Fibroblast of skin of scalp (primary cell): ENCODE measurements around the gene ROBO2.
"Not testable (repeated sequence)": the region's sequence is repeated elsewhere in the genome, so short reads cannot be mapped to it uniquely, and the experiment has no call there.

Source experiments
- DNase-seq: peaks from one replicate; pipeline ENCODE4 v3.0.0-alpha.2; 2013

ROBO2 gene

DNA sequence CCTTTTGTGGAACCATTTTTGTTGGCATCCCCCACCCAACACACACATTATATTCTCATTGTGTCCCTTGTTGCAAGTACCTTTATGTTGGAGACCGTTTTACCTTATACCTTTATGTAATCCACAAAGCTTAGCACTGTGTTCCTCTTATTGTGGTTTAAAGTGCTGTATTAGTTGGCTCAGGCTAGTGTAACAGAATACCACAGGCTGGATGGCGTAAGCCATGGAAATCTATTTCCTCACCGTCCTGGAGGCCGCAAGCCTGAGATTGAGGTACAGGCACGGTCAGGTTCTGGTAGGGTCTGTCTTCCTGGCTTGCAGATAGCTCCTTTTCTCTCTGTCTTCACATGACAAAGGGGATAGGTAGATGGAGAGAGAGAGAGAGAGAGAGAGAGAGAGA lies 302.8 kb downstream of the ROBO2 start:
- DNase-seq, result no peak

DNA sequence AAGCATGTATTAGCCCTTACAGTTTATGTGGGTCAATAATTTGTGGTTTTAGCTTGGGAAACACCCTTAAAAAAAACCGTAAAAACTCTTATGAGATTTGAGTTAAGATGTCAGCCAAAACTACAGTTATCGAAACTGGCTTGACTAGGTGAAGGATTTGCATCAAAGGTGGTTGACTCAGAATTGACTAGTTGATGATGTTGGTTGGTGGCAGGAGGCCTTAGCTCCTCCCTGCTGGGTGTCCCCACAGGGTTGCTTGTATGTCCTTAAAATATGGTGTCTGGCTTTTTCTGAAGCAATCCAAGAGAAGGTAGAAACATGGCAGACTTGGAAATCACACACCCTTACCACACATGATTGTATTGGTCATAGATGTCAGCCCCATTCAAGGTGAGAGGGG lies 305.1 kb downstream of the ROBO2 start:
- no peak for DNase-seq

DNA sequence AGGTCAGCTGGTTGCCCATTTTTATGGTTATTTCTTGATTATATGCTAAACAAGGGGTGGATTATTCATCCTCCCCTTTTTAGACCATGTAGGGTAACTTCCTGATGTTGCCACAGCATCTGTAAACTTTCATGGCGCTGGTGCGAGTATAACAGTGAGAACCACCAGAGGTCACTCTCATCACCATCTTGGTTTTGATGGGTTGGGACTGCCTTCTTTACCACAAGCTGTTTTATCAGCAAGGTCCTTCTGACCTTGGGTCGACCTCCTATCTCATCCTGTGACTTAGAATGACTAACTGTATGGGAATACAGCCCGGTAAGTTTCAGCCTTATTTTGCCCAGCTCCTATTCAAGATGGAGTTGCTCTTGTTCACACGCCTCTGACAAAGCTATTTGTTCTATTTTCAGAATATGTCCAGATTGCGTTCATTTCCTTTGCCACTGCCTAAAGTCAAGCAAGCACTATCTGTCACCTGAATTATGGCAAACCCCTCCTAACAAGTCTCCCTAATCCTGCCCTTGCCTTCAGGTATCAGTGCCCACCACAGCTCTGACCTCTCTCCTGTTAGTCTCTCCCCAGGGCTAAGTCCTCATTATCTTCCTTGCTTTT lies 308.5 kb downstream of the ROBO2 start:
- peak; percentile 39 for DNase-seq

DNA sequence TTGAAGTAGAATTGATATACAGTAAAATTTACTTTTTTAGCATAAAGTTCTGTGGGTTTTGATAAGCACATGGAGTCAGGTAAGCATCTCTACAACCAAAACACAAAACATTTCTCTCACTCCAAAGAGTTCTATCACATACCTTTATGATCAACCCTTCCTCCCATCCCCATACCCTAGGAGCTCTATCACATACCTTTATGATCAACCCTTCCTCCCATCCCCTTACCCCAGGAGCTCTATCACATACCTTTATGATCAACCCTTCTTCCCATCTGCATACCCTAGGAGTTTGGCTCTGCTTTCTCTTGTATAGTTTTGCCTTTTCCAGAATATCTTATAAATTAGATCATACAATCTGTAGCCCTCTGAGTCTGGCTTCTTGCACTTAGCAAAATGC lies 315.1 kb downstream of the ROBO2 start:
- no peak for DNase-seq

DNA sequence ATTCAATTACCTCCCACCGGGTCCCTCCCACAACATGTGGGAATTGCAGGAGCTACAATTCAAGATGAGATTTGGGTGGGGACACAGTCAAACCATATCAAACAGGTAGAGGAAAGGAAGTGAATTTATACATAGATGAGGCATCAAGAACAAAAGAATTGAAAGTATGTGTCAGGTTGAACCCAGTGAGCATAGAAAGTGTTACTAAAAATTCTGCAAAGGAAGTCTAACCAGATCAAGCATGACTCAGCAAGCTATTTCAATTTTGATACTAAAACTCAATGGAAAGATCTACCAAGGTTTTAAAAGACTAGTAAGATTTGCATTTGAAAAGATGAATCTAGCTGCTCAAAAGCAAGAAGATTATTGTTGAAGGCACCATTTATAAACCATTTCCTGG lies 323.0 kb downstream of the ROBO2 start:
- no peak for DNase-seq

DNA sequence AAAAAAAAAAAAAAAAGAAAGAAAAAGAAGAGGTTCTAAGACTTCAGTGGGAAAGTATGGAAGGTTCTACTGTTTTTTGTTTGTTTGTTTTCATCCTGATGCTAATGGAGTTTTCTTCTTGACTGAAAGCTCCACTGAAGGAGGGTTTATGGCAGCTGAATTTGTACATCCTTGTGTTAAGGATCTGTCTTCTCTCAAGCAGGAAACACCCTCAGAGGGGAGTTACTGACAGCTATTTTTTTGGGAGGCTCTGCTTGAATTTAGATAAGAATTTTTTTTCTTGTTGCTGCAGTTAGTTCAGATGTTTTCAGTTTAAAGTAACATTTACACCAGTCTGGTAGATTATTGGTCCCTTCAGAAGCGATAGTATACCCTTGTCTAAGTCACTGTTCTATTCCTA lies 325.3 kb downstream of the ROBO2 start:
- no peak for DNase-seq

DNA sequence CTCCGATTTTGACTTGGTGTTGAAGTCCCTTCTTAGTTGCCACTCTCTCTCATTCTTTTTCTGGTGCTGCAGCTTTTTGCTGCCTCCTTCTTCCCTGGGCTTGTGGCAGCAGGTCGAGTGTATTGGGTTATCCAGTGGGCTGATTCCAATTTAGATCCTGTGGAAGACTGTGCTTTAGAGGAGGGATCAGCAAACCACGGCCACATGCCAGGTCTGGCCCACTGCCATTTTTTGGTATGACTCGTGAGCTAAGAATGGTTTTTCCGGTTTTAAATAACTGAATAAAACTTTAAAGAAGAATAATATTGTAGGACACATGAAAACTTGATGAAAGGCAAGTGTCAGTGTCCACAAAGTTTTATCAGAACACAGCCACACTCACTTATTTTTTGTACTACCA lies 330.5 kb downstream of the ROBO2 start:
- DNase-seq, result peak; percentile 90

DNA sequence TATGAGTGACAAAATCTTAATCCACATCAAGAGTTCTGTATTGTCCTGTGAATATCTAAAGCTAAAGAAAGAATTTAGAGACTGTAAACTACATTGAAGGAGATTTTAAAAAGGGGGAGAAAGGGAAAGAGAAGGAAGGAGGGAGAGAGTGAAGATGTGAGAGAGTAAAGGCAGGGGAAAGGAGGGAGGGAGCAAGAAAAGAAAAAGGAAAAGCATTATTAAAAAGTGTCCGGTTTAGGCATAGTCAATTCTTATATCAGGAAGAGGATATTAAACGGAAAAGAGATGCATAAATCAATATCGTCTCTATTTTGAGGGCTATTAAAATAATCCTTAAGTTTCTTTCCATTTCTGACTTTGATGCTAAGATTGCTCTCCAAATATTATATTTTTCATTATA lies 332.1 kb downstream of the ROBO2 start:
- DNase-seq, result no peak

DNA sequence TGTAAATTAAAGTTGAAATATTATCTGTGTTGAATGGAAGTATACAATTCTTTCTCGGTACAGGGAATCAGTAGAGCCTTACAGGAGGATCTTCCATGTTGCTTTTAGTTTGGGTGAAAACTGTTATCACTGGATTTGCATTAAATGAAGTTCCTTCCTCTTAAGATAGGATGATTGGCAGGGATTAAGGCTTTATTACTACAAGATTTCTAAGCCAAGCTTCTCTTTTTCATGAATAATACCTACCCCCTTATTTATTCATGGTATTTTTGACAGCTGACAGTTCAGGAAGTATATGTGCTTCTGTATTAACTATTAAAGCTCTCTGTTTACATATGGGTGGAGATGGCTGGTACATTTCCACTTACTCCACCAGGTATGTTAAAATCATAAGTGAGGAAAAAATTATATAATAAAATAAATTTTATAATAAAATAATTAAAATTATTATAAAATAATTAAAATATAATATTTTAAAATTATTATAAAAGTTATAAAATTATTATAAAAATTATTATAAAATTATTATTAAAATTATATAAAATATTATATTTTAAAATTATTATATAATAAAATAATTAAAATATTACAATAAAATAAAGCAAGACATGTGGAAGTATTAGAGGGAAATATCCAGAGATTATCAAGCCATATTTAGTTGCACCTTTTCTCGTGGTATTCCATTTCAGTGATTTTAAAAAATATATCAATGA lies 332.9 kb downstream of the ROBO2 start:
- no peak for DNase-seq

DNA sequence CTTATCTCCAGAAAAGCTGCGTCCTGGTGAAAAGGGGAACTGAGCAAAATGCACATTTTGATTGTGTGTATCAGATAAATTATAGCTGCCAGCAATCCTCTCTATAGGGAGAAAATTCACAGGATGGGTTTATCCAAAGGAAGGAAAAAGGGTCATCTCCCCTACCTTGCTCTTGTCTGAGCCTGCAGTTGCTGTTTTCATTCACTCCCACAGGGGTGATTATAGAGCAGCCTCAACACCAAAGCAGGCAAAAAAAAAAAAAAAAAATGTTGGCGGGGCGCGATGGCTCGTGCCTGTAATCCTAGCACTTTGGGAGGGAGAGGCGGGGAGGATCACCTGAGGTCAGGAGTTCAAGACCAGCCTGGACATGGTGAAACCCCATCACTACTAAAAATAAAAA lies 333.7 kb downstream of the ROBO2 start:
- DNase-seq, result no peak

DNA sequence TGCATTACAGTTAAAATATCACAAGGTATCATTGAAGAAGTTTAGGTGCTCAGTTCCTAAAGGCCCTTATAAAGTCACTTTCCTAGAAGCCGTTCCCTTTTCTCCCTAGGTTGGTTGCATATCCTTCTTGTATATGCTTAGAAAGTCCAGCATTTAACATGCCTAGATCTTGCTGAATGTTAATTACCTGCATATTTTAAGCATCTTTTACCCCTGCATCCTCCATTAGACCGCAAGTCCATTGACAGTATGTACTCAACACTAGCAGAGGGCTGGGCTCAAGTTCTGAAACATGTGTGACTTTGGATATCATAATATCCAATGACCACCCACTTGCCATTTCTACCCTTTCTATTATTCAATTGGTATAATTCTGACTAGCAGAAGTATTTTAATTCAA lies 336.6 kb downstream of the ROBO2 start:
- no peak for DNase-seq

DNA sequence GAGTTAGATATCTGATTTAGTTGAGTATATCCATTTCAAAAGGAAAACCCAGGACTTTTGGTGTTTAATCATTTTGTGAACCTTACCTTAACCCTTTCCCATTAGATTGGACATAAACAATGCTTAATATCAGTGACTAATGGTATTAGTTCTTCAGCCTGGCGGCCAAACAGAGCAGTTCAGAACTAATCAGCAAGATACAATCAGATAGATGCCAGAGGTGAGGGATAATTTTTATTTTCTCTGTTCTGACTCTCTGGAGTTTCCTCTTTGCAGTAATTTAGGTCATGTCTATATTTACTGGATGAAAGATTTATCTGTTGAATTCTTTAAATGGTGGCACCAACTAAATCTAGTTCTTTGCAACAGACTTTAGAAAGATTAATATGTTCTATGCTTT lies 337.8 kb downstream of the ROBO2 start:
- DNase-seq, result no peak

DNA sequence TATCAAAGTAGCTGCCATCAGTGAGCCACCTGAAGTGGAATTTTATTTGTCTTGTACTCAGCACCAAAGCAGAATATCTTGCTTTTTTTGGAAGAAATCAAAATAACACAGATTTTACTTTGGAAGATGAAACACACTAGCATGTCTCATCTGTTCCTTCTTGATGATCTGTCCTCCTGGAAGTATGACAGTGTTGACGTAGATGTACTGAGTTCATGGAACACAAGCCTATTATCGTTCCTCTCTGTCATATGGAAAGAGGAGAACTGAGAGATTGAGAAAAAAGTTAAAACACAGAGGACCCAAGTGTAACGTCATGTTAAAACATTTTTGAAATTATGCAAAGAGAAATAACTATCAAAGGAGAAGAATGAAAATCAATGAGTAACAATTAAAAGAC lies 340.2 kb downstream of the ROBO2 start:
- DNase-seq, result no peak

DNA sequence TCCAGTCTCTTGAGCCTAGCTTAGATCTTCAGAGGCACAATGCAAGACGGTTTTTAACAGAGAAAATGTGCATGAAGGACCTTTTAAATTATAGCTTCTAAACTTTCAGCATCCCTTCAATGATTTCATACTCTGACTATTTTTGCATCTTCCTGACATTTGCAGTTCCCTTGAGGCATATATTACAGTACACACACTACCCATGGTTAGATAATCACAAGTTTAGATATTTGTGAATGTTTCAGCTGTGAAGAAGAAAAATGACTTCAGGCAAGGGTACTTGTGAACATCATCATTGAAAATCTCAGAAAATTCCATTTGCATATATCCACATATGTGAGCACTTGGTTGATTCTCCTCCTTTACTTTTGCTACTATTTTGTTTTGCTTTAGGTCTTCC lies 341.5 kb downstream of the ROBO2 start:
- no peak for DNase-seq

DNA sequence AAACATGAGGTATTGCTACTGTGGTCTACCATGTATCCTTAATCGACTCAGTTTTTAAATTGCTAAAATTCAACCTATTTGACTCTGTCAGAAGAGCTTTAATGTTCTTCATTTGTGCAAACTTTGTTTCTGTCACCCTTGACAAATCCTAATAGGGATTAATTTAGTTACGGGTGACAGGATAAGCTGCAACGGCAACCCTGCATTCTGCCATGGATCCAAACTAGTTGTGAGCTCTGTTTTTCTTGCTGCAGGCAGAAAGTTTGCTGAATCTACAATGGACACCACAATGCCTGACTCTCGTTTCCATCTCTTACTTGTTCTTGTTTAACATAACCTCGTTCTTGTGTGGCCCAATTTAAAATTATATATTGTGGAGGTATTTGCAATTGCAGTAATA lies 352.3 kb downstream of the ROBO2 start:
- DNase-seq, result no peak

DNA sequence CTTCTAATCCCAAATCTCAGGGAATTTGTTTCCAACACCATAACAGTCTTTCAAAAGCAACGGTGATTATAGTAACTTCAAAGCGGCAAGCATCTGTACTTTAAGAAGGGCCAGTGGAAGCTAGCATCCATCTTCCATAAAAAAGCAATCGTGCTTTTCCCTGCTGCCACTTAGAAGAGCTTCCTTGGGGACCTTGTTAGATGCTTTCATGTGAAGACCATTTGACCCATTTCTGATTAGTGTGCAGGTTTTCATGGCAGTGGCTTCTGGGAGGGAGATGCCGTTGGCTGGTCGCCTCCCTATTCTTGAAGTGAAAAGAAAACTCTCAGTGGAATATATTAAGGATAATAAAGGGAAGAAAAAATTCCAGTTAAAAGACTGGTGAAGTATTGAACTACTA lies 354.1 kb downstream of the ROBO2 start:
- no peak for DNase-seq

DNA sequence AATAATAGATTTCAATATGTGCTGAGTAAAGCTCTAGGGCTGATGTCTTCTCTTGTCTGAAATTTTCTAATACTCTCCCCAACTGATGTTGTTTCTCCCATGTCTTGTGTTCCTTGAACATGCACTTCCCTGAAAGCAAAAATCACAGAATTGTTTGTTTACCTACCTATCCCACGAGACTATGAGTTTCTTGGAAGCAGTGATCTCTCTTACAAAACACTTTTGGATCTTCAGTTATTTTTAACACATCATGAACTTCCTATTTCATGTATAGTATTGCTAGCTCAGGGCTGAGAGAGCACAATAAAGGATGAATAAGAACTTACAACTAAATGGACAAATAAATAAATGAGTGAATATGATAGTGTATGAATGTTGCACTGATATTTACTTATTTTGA lies 365.0 kb downstream of the ROBO2 start:
- no peak for DNase-seq

DNA sequence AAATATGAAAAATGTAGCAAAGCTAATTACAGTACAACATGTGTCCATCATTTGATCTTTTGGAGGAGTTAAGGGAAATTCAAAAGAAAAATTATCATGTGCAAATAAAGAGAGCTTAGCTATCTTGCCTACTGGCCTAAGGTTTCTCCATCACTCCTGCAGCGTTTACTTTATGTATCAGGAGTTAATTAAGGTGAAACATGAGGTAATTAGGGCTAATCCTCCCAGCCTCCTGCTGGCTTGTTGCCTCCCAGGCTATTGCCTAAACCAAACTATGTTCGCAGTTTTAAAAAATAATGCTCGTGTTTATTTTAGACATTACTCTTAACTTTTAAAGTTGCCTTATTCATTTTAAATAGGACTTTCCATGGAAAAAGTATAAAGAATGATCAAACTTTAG lies 367.5 kb downstream of the ROBO2 start:
- DNase-seq, result no peak

DNA sequence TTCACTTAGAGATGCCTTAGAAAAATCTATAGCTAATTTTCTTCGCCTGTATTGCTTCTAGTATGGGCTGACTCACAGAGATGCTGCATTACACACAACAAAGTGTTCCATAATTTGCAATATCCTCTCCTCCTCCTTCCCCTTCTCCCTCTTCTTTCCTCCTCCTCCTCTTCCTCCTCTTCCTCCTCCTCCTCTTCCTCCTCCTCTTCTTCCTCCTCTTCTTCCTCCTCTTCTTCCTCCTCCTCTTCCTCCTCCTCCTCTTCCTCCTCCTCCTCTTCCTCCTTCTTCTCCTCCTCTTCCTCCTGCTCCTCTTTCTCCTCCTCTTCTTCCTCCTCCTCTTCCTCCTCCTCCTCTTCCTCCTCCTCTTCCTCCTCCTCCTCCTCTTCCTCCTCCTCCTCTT lies 370.4 kb downstream of the ROBO2 start:
- not testable (repeated sequence) for DNase-seq

DNA sequence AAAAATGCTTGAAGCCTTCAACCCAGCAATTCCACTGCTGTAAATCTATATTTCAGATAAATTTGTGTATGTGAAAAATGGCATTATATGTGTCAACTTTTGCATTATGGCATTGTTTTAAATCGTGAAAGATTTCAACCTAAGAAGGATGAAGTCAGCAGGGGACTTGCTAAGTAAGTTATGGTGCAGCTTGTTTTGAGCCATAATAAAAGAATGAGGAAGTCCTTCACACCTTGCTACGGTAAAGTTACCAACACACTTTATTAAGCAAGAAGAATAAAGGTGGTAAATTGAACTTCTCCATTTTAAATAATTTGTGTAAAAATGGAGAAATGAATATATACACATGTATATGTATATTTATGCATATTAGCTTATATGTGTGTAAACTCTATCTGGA lies 371.4 kb downstream of the ROBO2 start:
- DNase-seq, result no peak

DNA sequence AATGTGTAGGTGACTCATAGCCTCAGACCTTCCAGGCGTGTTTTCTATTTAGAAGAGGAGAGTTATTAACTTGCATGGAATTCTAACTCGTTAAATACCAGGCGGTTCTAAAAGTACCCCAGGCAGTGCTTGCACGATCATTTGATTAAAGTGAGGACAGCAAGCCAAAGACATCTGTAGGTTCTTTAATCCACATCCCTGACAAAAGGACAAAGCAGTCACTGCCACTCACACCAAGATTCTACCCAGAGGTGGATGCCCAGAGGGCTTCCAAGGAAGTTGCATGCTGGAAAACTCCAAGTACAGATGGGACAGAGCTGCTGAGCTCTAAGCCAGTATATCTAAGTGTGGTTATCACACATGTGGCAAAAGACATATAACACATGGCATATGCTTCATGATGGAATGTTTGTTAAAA lies 372.1 kb downstream of the ROBO2 start:
- DNase-seq, result peak; percentile 90

DNA sequence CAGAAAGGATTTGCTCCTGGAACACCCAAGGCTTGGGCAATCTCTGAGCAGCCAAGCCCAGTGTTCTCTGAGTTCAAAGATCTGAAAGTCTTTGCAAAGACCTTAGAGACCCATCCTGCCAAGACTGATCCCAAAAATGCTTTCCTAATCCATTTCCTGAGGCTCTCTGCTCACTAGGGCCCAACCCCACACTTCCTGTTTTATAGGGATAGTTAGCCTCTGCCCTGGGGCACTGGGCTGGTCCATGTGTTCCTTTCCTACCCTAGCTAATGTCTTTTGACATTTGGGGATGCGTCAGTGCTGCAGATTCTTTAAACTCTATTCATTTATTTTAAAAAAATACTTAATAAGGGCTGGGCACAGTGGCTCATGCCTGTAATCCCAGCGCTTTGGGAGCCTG lies 372.7 kb downstream of the ROBO2 start:
- no peak for DNase-seq

DNA sequence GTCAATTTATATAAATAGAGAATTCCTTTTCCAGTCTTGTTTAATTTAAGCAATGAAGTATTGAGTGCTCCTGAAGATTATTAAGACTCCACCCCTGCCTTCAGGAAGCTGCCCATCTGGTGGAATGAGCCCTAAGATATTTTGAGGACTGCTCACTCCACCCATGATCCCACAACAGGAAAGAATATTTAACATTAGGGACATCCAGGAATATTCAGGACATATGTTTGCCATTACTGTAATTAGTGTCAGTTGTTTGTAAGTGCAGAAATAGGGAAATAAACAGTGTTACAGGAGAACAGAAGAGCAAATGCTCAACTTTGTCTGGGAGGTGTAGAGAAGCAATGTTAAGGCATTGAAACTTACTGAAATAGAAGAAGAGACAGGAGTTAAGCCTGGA lies 375.0 kb downstream of the ROBO2 start:
- peak; percentile 20 for DNase-seq

DNA sequence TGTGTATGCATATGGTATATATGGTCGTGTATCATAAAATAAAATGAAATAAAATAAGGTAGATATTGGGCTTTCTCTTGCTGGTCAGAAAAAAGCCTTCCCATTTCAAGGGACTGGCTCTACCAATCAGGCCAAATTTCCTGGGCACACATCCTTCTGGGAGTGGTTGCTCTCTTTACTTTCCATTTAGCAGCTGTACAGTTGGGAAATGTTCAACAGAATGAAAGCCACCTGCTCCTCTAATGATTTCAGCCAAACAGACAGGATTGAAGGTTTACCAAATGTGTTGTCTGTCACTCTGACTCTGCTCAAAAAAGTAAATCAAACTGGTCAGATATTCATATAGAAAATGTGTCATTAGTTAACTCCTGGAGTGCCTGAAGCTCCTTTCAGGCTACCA lies 380.4 kb downstream of the ROBO2 start:
- no peak for DNase-seq

DNA sequence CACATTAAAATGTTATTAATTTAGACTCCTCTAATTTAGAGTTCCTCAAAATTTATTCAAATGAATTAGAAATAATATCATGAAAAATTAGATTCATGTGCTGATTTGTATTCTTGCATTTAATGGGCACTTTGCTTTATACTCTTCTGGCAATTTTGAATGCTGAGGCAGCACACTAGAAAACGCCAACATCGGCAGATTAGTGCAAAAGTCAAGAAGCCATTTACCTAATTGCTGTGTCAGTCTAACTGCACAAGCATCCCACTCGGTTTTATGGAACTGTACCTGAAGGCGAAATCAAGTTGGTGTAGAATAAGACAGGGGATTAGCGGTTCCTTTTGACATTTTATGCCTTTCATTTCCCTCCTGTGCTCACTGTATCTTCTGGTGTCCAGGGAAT lies 382.0 kb downstream of the ROBO2 start:
- no peak for DNase-seq
